ENCODE results near the gene SRRM3. TPM values are rescaled to one million over a fixed set of nuclear protein-coding genes. Genes with fewer than 3 reads are reported as not detected.
"Not testable (repeated sequence)": the region's sequence is repeated elsewhere in the genome, so short reads cannot be mapped to it uniquely, and the experiment has no call there.

Gene SRRM3
- total RNA-seq, 2 donors from 2014 or later, result 4.1 to 5.0 TPM

- peaks cover 7% of the 10 kb centered on the region for H3K4me1 Mint-ChIP-seq
- TF ChIP-seq CTCF (conservative IDR thresholded peaks at IDR 0.05), result no peak
- Histone ChIP-seq H3K36me3 (ENCODE audit: control insufficient read depth, insufficient read depth, low read length) (no peaks in the 10 kb centered on the region), H3K27me3 (ENCODE audit: control insufficient read depth, insufficient read depth, low read length, poor library complexity, severe bottlenecking) (no peaks in the 10 kb centered on the region), H3K9me3 (ENCODE audit: control insufficient read depth, low read length) (no peaks in the 10 kb centered on the region), H3K4me1 (ENCODE audit: control insufficient read depth, insufficient read depth, low read length) (no peaks in the 10 kb centered on the region), H3K27ac (ENCODE audit: low read depth, low read length) (no peak overlapping the region), H3K4me3 (ENCODE audit: low read length) (no peak overlapping the region), H3K9ac (ENCODE audit: extremely low read depth, low read length, poor library complexity, severe bottlenecking) (no peak overlapping the region)
- no peaks in the 10 kb centered on the region for H3K36me3 Mint-ChIP-seq (ENCODE audit: low read depth)
- no peak overlapping the region for H3K4me3 Mint-ChIP-seq
- DNase-seq, result no peak
- 93 to 97% methylated on average over 4 to 6 of the region's 6 CpGs for WGBS, 2 experiments (ENCODE audit: insufficient coverage in 1 of 2, insufficient read length in 1 of 2)
- no peaks in the 10 kb centered on the region for H3K9me3 Mint-ChIP-seq
- no peak overlapping the region for H3K27ac Mint-ChIP-seq
- H3K27me3 Mint-ChIP-seq (ENCODE audit: insufficient read depth), result no peaks in the 10 kb centered on the region
Observed at GRCh38 chr7:76155938-76156337, 45.8 kb upstream of the SRRM3 start.

- H3K36me3 Mint-ChIP-seq (ENCODE audit: low read depth); H3K4me1 Mint-ChIP-seq; H3K27ac Mint-ChIP-seq: not testable (repeated sequence)
Observed at GRCh38 chr7:76156992-76157685, 44.6 kb upstream of the SRRM3 start.

GRCh38 chr7:76158416-76158815, 43.3 kb upstream of the SRRM3 start:
- not testable (repeated sequence) for H3K4me1 ChIP-seq (ENCODE audit: control insufficient read depth, insufficient read depth, low read length); H3K27ac ChIP-seq (ENCODE audit: low read depth, low read length); H3K4me3 ChIP-seq (ENCODE audit: low read length); H3K4me3 Mint-ChIP-seq; H3K27me3 Mint-ChIP-seq (ENCODE audit: insufficient read depth); H3K27ac Mint-ChIP-seq; H3K9ac ChIP-seq (ENCODE audit: extremely low read depth, low read length, poor library complexity, severe bottlenecking); H3K36me3 Mint-ChIP-seq (ENCODE audit: low read depth); H3K36me3 ChIP-seq (ENCODE audit: control insufficient read depth, insufficient read depth, low read length); H3K9me3 ChIP-seq (ENCODE audit: control insufficient read depth, low read length); H3K9me3 Mint-ChIP-seq; H3K27me3 ChIP-seq (ENCODE audit: control insufficient read depth, insufficient read depth, low read length, poor library complexity, severe bottlenecking)
- 92 to 100% methylated on average over 3 to 10 of the region's 10 CpGs for WGBS, 2 experiments (ENCODE audit: insufficient coverage in 1 of 2, insufficient read length in 1 of 2)
- peaks cover 10% of the 10 kb centered on the region for H3K4me1 Mint-ChIP-seq
- peak; percentile 16 for DNase-seq

More at GRCh38 chr7:76156992-76157685, 44.6 kb upstream of the SRRM3 start:
- H3K9ac ChIP-seq (ENCODE audit: extremely low read depth, low read length, poor library complexity, severe bottlenecking); H3K27me3 ChIP-seq (ENCODE audit: control insufficient read depth, insufficient read depth, low read length, poor library complexity, severe bottlenecking); H3K4me3 Mint-ChIP-seq; H3K4me3 ChIP-seq (ENCODE audit: low read length); H3K27ac ChIP-seq (ENCODE audit: low read depth, low read length); H3K9me3 ChIP-seq (ENCODE audit: control insufficient read depth, low read length); H3K27me3 Mint-ChIP-seq (ENCODE audit: insufficient read depth); H3K9me3 Mint-ChIP-seq; H3K36me3 ChIP-seq (ENCODE audit: control insufficient read depth, insufficient read depth, low read length); DNase-seq; H3K4me1 ChIP-seq (ENCODE audit: control insufficient read depth, insufficient read depth, low read length): not testable (repeated sequence)
- WGBS, 2 experiments (ENCODE audit: insufficient coverage in 1 of 2, insufficient read length in 1 of 2), result 85% methylated on average over 1 of the region's 2 CpGs; no CpG with 5 or more reads in 1 of the 2 experiments

- Mint-ChIP-seq H3K4me3 (peak overlapping the region; percentile 8), H3K4me1 (peaks cover 15% of the 10 kb centered on the region), H3K27ac (peak overlapping the region; percentile 99)
- H3K36me3 ChIP-seq (ENCODE audit: control insufficient read depth, insufficient read depth, low read length); H3K27me3 ChIP-seq (ENCODE audit: control insufficient read depth, insufficient read depth, low read length, poor library complexity, severe bottlenecking); H3K9me3 Mint-ChIP-seq; H3K4me1 ChIP-seq (ENCODE audit: control insufficient read depth, insufficient read depth, low read length); H3K9ac ChIP-seq (ENCODE audit: extremely low read depth, low read length, poor library complexity, severe bottlenecking); H3K9me3 ChIP-seq (ENCODE audit: control insufficient read depth, low read length); H3K36me3 Mint-ChIP-seq (ENCODE audit: low read depth); H3K27ac ChIP-seq (ENCODE audit: low read depth, low read length); H3K27me3 Mint-ChIP-seq (ENCODE audit: insufficient read depth): not testable (repeated sequence)
- DNase-seq, result peak; percentile 17
- H3K4me3 ChIP-seq (ENCODE audit: low read length), result peak overlapping the region; percentile 49
- WGBS, 2 experiments (ENCODE audit: insufficient coverage in 1 of 2, insufficient read length in 1 of 2), result 85 to 95% methylated on average over 2 to 3 of the region's 10 CpGs
Observed at GRCh38 chr7:76162416-76163170, 39.1 kb upstream of the SRRM3 start.

GRCh38 chr7:76163812-76164211, 37.9 kb upstream of the SRRM3 start:
- not testable (repeated sequence) for H3K36me3 Mint-ChIP-seq (ENCODE audit: low read depth); H3K9me3 ChIP-seq (ENCODE audit: control insufficient read depth, low read length); H3K9me3 Mint-ChIP-seq; H3K27ac ChIP-seq (ENCODE audit: low read depth, low read length); H3K27me3 ChIP-seq (ENCODE audit: control insufficient read depth, insufficient read depth, low read length, poor library complexity, severe bottlenecking); H3K4me1 ChIP-seq (ENCODE audit: control insufficient read depth, insufficient read depth, low read length); H3K36me3 ChIP-seq (ENCODE audit: control insufficient read depth, insufficient read depth, low read length); H3K27me3 Mint-ChIP-seq (ENCODE audit: insufficient read depth); H3K4me3 ChIP-seq (ENCODE audit: low read length)
- peak overlapping the region; percentile 19 for H3K9ac ChIP-seq (ENCODE audit: extremely low read depth, low read length, poor library complexity, severe bottlenecking)
- Mint-ChIP-seq H3K27ac (peak overlapping the region; percentile 99), H3K4me3 (peak overlapping the region; percentile 24), H3K4me1 (peaks cover 15% of the 10 kb centered on the region)
- 7 to 35% methylated on average over 5 to 8 of the region's 8 CpGs for WGBS, 2 experiments (ENCODE audit: insufficient coverage in 1 of 2, insufficient read length in 1 of 2)
- DNase-seq, result peak; percentile 93

Measured in endodermal cell (in vitro differentiated cells).